AG09309 (cell line): ENCODE measurements around the gene TCF15.

Source experiments
- DNase-seq: peaks from one replicate; pipeline ENCODE4 v3.0.0-alpha.2; 2010; ENCODE audit warnings: low read depth
- H3K4me3 ChIP-seq: 2 replicates; pipeline ENCODE4 v1.5.1; 2011; ENCODE audit warnings: mild to moderate bottlenecking, low read depth, low read length, moderate library complexity; ENCODE audit not compliant: control insufficient read depth
- CTCF ChIP-seq: IDR thresholded peaks from 2 replicates; pipeline ENCODE4 v1.5.1; 2011; ENCODE audit warnings: mild to moderate bottlenecking, low read depth, low read length, inconsistent platforms; ENCODE audit not compliant: insufficient read depth, control insufficient read depth; ENCODE audit errors: missing control alignments

TCF15 gene

DNA sequence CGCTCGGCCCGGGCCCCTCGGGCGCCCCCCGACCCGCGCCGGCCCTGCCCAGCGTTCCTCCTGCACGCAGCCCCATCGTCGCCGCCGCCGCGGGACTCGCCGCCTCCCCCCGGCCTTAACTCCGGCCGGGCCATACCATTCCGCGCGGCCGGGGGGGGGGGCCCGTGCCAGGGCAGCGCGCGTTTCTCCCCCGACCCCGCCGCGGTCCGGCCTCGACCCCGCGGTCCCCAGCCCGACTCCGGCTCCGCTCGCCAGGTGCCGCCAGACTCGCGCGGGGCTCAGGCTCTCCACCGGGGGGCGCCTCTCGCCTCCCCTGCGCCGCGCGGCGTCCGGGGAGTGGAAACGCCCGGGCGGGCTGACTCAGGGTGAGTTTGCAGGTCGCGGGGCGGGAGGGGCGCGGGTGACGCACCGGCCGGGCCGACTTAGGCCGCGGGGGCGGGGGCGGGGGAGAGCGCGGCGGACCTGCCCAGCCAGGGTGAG is 43.0 kb upstream of the TCF15 start, which contains the start of gene SRXN1:
SRXN1 (minus strand) TSS at position 91 of the 480 bp plus-strand sequence; CDS start at position 76, 15 bp downstream.
- peak within 1 kb of the TSS; percentile 98 for H3K4me3 ChIP-seq
- DNase-seq = peak; percentile 65
- TF ChIP-seq CTCF = peak; percentile 33

DNA sequence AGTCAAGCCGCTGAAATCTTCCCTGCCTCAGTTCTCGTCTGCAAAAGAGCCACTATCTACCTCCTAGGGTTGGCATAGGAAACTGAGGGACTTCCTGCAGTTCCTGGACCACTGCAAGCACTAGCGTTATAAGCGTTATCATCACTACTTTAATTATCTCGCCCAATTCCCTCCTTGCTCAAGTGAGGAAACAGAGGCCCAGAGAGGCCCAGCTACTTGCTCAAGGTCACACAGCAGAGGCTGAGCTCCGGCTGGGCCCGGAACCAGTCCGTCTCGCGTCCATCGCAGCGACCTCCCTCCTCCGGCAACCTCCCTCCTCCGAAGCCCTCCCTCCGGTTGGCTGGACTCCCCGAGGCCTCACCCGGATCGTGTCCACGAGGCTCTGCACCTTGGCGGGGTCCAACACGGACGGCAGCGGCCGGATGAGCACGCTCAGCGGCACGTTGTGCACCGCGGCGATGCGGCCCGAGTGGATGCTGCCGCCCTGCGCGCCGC is 42.6 kb upstream of the TCF15 start:
- no peak for TF ChIP-seq CTCF
- peak overlapping the region; percentile 98 for H3K4me3 ChIP-seq
- no peak for DNase-seq

DNA sequence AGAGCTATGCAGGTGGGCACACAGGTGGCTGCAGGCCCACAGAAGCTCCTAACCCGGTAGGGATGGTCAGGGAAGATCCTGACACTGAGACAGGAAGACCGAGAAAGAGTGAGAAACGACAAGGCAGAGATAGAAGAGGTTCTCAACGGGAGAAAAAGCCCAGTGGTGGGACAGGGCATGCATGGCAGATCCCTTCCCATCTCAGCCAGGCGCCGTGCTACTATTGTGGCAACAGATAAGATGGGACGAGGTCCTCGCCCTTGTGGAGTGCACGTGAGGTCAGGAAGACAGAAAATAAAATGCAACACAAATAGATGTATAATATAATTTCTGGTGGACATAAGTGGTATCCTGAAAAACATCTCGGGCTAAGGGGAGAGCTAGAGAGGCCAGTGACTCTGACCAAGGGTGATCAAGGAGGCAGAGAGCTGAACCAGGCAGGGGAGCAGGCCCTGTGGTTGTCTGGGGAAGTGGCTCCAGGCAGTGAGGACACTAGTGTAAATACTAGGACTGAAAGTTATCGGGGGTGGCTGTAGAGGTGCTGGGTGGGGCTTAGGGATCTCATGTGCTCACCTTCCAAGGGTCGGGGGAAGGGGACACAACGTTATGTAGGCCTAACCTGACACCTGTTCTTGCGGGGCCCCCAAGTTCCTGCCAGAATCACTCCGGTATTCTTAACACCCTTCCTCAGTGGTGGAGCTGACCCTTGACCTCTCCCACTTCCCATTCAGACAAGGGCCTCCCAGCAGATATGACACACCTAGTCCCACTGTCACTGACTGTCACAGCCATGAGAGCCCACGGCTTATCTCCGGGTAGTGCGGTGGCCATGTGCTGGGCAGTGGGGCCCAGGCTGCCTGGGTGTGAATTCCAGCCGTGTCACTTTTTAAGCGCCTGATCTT is 41.9 kb upstream of the TCF15 start:
- TF ChIP-seq CTCF = no peak
- peak overlapping the region; percentile 98 for H3K4me3 ChIP-seq
- DNase-seq = no peak

DNA sequence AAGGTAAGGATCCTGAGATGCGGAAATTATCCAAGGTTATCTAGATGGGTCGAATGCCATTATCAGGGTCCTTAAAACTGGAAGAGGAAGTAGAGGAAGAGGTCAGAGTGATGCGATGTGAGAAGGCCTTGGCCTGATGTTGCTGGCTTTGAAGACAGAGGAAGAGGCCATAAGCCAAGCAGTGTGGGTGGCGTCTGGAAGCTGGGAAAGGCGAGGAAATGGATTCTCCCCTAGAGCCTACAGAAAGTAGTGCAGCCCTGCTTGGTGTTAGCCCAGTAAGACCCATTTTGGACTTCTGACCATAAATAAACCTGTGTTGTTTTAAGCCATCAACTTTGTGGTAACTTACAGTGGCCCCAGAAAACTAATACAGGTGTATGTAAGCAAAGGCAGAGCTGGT is 40.8 kb upstream of the TCF15 start:
- H3K4me3 ChIP-seq = no peak overlapping the region
- no peak for DNase-seq
- TF ChIP-seq CTCF = no peak

GRCh38 chr20:650281-650680 is 40.2 kb upstream of the TCF15 start:
- H3K4me3 ChIP-seq = no peak overlapping the region
- no peak for DNase-seq
- TF ChIP-seq CTCF = no peak

GRCh38 chr20:647479-648019 is 37.4 kb upstream of the TCF15 start:
- no peak overlapping the region for H3K4me3 ChIP-seq
- no peak for TF ChIP-seq CTCF

More at GRCh38 chr20:647479-648019, 37.4 kb upstream of the TCF15 start:
- no peak for DNase-seq
